GM23338 (cell line): ENCODE measurements around the gene PARD3. TPM values are rescaled to one million over a fixed set of nuclear protein-coding genes. Genes with fewer than 3 reads are reported as not detected.

Experiments
- ATAC-seq: fragments of 200-7000 bp; cut with Tn5 transposase; 3 replicates; pipeline ENCODE4 v1.9.1; 2020
- DNase-seq: peaks from one replicate; pipeline ENCODE4 v3.0.0-alpha.2; 2015; ENCODE audit warnings: low spot score
- H2AFZ ChIP-seq: fragments of 200-600 bp; sonication (generic); 2 replicates; pipeline ENCODE4 v1.8.0; 2016; ENCODE audit warnings: antibody characterized with exemption, mild to moderate bottlenecking, moderate library complexity
- H3F3A ChIP-seq: fragments of 200-600 bp; sonication (generic); replicated peaks from 2 replicates; pipeline ENCODE4 v1.8.0; 2017; ENCODE audit warnings: antibody characterized with exemption, mixed run types, low read depth
- H3K27ac ChIP-seq: fragments of 200-600 bp; sonication (generic); 2 replicates; pipeline ENCODE4 v1.6.1; 2016; ENCODE audit warnings: low read depth
- H3K27me3 ChIP-seq: fragments of 200-600 bp; sonication (generic); 2 replicates; pipeline ENCODE4 v1.8.0; 2016; ENCODE audit warnings: mild to moderate bottlenecking, mixed run types, moderate library complexity; ENCODE audit not compliant: insufficient read depth
- H3K36me3 ChIP-seq: fragments of 200-600 bp; sonication (generic); 2 replicates; pipeline ENCODE4 v1.8.0; 2016; ENCODE audit warnings: mild to moderate bottlenecking; ENCODE audit not compliant: insufficient read depth
- H3K4me1 ChIP-seq: fragments of 200-600 bp; sonication (generic); 2 replicates; pipeline ENCODE4 v1.8.0; 2016; ENCODE audit warnings: mild to moderate bottlenecking, moderate library complexity; ENCODE audit not compliant: insufficient read depth
- H3K4me2 ChIP-seq: fragments of 200-600 bp; sonication (generic); 2 replicates; pipeline ENCODE4 v1.7.1; 2017; ENCODE audit warnings: mixed run types
- H3K4me3 ChIP-seq: fragments of 200-600 bp; sonication (generic); 2 replicates; pipeline ENCODE4 v1.6.1; 2016; ENCODE audit warnings: mixed run types
- H3K79me2 ChIP-seq: fragments of 200-600 bp; sonication (generic); replicated peaks from 2 replicates; pipeline ENCODE4 v1.8.0; 2017; ENCODE audit warnings: mild to moderate bottlenecking; ENCODE audit not compliant: insufficient read depth
- H3K9me2 ChIP-seq: fragments of 200-600 bp; sonication (generic); 2 replicates; pipeline ENCODE4 v1.8.0; 2017; ENCODE audit not compliant: insufficient read depth
- H4K20me1 ChIP-seq: fragments of 200-600 bp; sonication (generic); replicated peaks from 2 replicates; pipeline ENCODE4 v1.8.0; 2017; ENCODE audit warnings: mild to moderate bottlenecking; ENCODE audit not compliant: insufficient read depth
- H3K27ac Mint-ChIP-seq: 2 replicates; pipeline ENCODE4 v1.8.0; 2020; ENCODE audit warnings: inconsistent platforms, mild to moderate bottlenecking, moderate library complexity, mixed read lengths
- H3K27me3 Mint-ChIP-seq: 3 replicates; pipeline ENCODE4 v1.8.0; 2022; ENCODE audit warnings: low read depth, mild to moderate bottlenecking, moderate library complexity, mixed read lengths, inconsistent platforms; ENCODE audit not compliant: insufficient read depth, poor library complexity
- H3K36me3 Mint-ChIP-seq: 3 replicates; pipeline ENCODE4 v1.8.0; 2021; ENCODE audit warnings: low read depth, mild to moderate bottlenecking, inconsistent platforms, moderate library complexity, mixed read lengths
- H3K4me1 Mint-ChIP-seq: 3 replicates; pipeline ENCODE4 v1.8.0; 2020; ENCODE audit warnings: mild to moderate bottlenecking, inconsistent platforms, mixed read lengths
- H3K4me3 Mint-ChIP-seq: 3 replicates; pipeline ENCODE4 v1.8.0; 2021; ENCODE audit warnings: moderate library complexity, mild to moderate bottlenecking, inconsistent platforms, mixed read lengths
- H3K9me3 Mint-ChIP-seq: 3 replicates; pipeline ENCODE4 v1.8.0; 2020; ENCODE audit warnings: moderate library complexity, mild to moderate bottlenecking, inconsistent platforms, mixed read lengths
- CREB1 ChIP-seq: fragments of 250-450 bp; sonication (Bioruptor Pico); IDR thresholded peaks from 2 replicates; pipeline ENCODE4 v1.5.0; 2020; ENCODE audit warnings: low read depth, mild to moderate bottlenecking, moderate library complexity
- CTCF ChIP-seq, 2 experiments: fragments of 200-600 bp in 1 of 2; sonication (generic) in 1 of 2; conservative IDR thresholded peaks; 2 replicates each; pipeline versions ENCODE4 v1.5.1 to v1.6.1; 2016 to 2017; ENCODE audit warnings: antibody characterized with exemption in 2 of 2, low read depth in 2 of 2, mild to moderate bottlenecking in 2 of 2, moderate library complexity in 1 of 2
- EZH2 ChIP-seq: fragments of 200-600 bp; sonication (generic); IDR thresholded peaks from one replicate; pipeline ENCODE4 v1.8.0; 2017; ENCODE audit warnings: antibody characterized with exemption, mild to moderate bottlenecking, low read depth; ENCODE audit not compliant: unreplicated experiment
- JUNB ChIP-seq: IDR thresholded peaks from one replicate; pipeline ENCODE4 v1.6.1; 2016; ENCODE audit warnings: antibody characterized with exemption; ENCODE audit not compliant: unreplicated experiment
- NANOG ChIP-seq: IDR thresholded peaks from 2 replicates; pipeline ENCODE4 v1.6.1; 2016; ENCODE audit warnings: antibody characterized with exemption, borderline replicate concordance
- POLR2AphosphoS5 ChIP-seq: IDR thresholded peaks from 2 replicates; pipeline ENCODE4 v1.6.1; 2016; ENCODE audit warnings: antibody characterized with exemption, low read depth
- REST ChIP-seq: IDR thresholded peaks from one replicate; pipeline ENCODE4 v1.6.1; 2018; ENCODE audit warnings: antibody characterized with exemption; ENCODE audit not compliant: unreplicated experiment
- STAT1 ChIP-seq: IDR thresholded peaks from one replicate; pipeline ENCODE4 v1.6.1; 2016; ENCODE audit warnings: antibody characterized with exemption; ENCODE audit not compliant: unreplicated experiment
- ZNF331 ChIP-seq: fragments of 250-450 bp; sonication (Bioruptor Pico); IDR thresholded peaks from 2 replicates; pipeline ENCODE4 v1.5.0; 2020; ENCODE audit warnings: low read depth, mild to moderate bottlenecking, moderate library complexity
- polyA plus RNA-seq: library from polyadenylated mRNA; unstranded; fragments of >200 nt; fragmentation: Nextera tagmentation; extraction: Ambion mirVana; gene quantifications from 2 replicates; pipeline ENCODE4 v1.2.1, GENCODE V29; 2016
- total RNA-seq: library from RNA; depleted of rRNA; stranded (reverse); fragments of >200 nt; shearing (Covaris generic); gene quantifications from 2 replicates; pipeline ENCODE4 v1.2.3, GENCODE V29; 2014
- TF ChIP-seq, protein P1 (sequence below): IDR thresholded peaks from 2 replicates; pipeline ENCODE4 v1.6.1; 2016; ENCODE audit warnings: antibody characterized with exemption

The PARD3 gene
- total and polyA plus RNA-seq, 2 experiments from 2014 or later = 30.2 to 51.4 TPM

GRCh38 chr10:34399013-34399412 lies 416.1 kb downstream of the PARD3 start:
- no peak for TF ChIP-seq NANOG
- TF ChIP-seq JUNB = no peak
- no peak for TF ChIP-seq ZNF331
- no peak for TF ChIP-seq CREB1 (CRISPR knock-in tag)
- TF ChIP-seq EZH2 = no peak

DNA sequence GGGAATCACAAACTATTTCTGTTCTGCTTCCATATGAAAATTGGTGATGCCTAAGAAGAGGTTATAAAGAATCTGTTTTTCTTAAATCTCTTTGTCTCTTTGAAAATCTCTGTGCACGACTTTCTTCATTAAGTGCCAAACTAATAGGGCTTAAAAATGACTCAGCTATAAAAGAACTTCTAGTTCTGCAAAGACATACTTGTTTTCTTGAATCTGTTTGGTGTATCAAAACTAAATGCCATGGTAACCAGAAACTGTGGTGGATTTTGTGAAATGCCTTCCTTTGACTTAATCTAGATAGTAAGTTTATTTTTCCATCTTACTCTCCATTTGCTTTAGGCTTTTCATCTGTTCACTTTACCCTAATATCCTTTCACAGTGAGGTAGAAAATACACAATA lies 417.8 kb downstream of the PARD3 start:
- Histone ChIP-seq H3K9me2 (no peaks in the 10 kb centered on the region), H3K27ac (no peak overlapping the region), H2AFZ (no peak overlapping the region), H3K4me2 (no peak overlapping the region), H3K79me2 (no peaks in the 10 kb centered on the region), H3K36me3 (no peaks in the 10 kb centered on the region), H4K20me1 (no peaks in the 10 kb centered on the region), H3K27me3 (no peaks in the 10 kb centered on the region), H3K4me3 (no peak overlapping the region), H3K4me1 (peaks cover 8% of the 10 kb centered on the region), H3F3A (no peaks in the 10 kb centered on the region)
- no peaks in the 10 kb centered on the region for H3K36me3 Mint-ChIP-seq
- peaks cover 25% of the 10 kb centered on the region for H3K4me1 Mint-ChIP-seq
- 0 out of 2 replicates have a peak overlapping the region, but pooled peaks have one; percentile 40 for H3K27ac Mint-ChIP-seq
- ATAC-seq (no peak), DNase-seq (no peak)
- H3K4me3 Mint-ChIP-seq = no peak overlapping the region
- peaks cover 2% of the 10 kb centered on the region for H3K27me3 Mint-ChIP-seq
- no peaks in the 10 kb centered on the region for H3K9me3 Mint-ChIP-seq
- TF ChIP-seq POLR2AphosphoS5 (no peak), JUNB (no peak)

More at GRCh38 chr10:34399013-34399412, 416.1 kb downstream of the PARD3 start:
- Histone ChIP-seq H3F3A (no peaks in the 10 kb centered on the region), H3K4me2 (no peak overlapping the region), H3K27ac (no peak overlapping the region), H3K9me2 (no peaks in the 10 kb centered on the region), H3K4me3 (no peak overlapping the region), H3K4me1 (peaks cover 8% of the 10 kb centered on the region), H4K20me1 (no peaks in the 10 kb centered on the region), H2AFZ (no peak overlapping the region), H3K27me3 (no peaks in the 10 kb centered on the region), H3K79me2 (no peaks in the 10 kb centered on the region), H3K36me3 (no peaks in the 10 kb centered on the region)
- H3K4me1 Mint-ChIP-seq = peaks cover 25% of the 10 kb centered on the region
- no peaks in the 10 kb centered on the region for H3K36me3 Mint-ChIP-seq
- ATAC-seq (no peak), DNase-seq (no peak)
- no peaks in the 10 kb centered on the region for H3K9me3 Mint-ChIP-seq
- H3K27me3 Mint-ChIP-seq = peaks cover 2% of the 10 kb centered on the region
- H3K27ac Mint-ChIP-seq = no peak overlapping the region
- H3K4me3 Mint-ChIP-seq = no peak overlapping the region

- Histone ChIP-seq H3K36me3 (no peaks in the 10 kb centered on the region), H3K4me2 (no peak overlapping the region; the same call in 1 of the 2 replicates), H2AFZ (no peak overlapping the region), H3K9me2 (no peaks in the 10 kb centered on the region), H3K4me3 (no peak overlapping the region), H3K4me1 (peaks cover 8% of the 10 kb centered on the region), H3K27ac (no peak overlapping the region), H3K79me2 (no peaks in the 10 kb centered on the region), H3F3A (no peaks in the 10 kb centered on the region), H3K27me3 (no peaks in the 10 kb centered on the region), H4K20me1 (no peaks in the 10 kb centered on the region)
- Mint-ChIP-seq H3K27me3 (peaks cover 2% of the 10 kb centered on the region), H3K9me3 (no peaks in the 10 kb centered on the region), H3K4me3 (no peak overlapping the region), H3K27ac (no peak overlapping the region), H3K36me3 (no peaks in the 10 kb centered on the region), H3K4me1 (peaks cover 25% of the 10 kb centered on the region)
- DNase-seq = no peak
- ATAC-seq = no peak
- TF ChIP-seq CTCF (conservative IDR thresholded peaks at IDR 0.05; ENCODE audit: low read depth in 2 of 2) (no peak), STAT1 (no peak), CREB1 (CRISPR knock-in tag) (no peak), POLR2AphosphoS5 (no peak), JUNB (no peak), REST (no peak)
- TF ChIP-seq, protein P1, sequence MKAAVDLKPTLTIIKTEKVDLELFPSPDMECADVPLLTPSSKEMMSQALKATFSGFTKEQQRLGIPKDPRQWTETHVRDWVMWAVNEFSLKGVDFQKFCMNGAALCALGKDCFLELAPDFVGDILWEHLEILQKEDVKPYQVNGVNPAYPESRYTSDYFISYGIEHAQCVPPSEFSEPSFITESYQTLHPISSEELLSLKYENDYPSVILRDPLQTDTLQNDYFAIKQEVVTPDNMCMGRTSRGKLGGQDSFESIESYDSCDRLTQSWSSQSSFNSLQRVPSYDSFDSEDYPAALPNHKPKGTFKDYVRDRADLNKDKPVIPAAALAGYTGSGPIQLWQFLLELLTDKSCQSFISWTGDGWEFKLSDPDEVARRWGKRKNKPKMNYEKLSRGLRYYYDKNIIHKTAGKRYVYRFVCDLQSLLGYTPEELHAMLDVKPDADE = no peak
Measured at GRCh38 chr10:34396663-34397062, 418.4 kb downstream of the PARD3 start.
